Stimulated activated CD4-positive, alpha-beta T cell treated with anti-CD3 and anti-CD28 coated beads, Interleukin-1b, Interleukin-23, amount 100 ng/mL, for 1 hour (primary cell): ENCODE data around the gene METTL23.

Source experiments
- DNase-seq, 2 donors: peaks; one replicate each; pipeline ENCODE4 v3.0.0-alpha.2; 2020; ENCODE audit warnings: low read depth in 2 of 2

Gene METTL23

GRCh38 chr17:76757256-76757655 is 30.6 kb downstream of the METTL23 start:
- no peak for DNase-seq

- DNase-seq, result no peak
Observed at GRCh38 chr17:76758570-76758969, 31.9 kb downstream of the METTL23 start.

GRCh38 chr17:76772842-76773525 is 46.3 kb downstream of the METTL23 start:
- peak; percentile 15 to 49 for DNase-seq

GRCh38 chr17:76775021-76775600 is 48.5 kb downstream of the METTL23 start:
- DNase-seq, result no peak

- DNase-seq, result no peak
Observed at GRCh38 chr17:76781056-76781982, 54.7 kb downstream of the METTL23 start.

GRCh38 chr17:76783146-76783545 is 56.5 kb downstream of the METTL23 start:
- no peak for DNase-seq
